Psoas muscle (tissue), 8 donors: ENCODE results near the gene GPD1. TPM values are rescaled to one million over a fixed set of nuclear protein-coding genes. Genes with fewer than 3 reads are reported as not detected.

Source experiments
- ATAC-seq, 4 donors: fragments of 200-7000 bp; cut with Tn5 transposase; one replicate each; pipeline ENCODE4 v1.9.1; 2020; ENCODE audit warnings: moderate library complexity in 3 of 4, mild to moderate bottlenecking in 2 of 4
- DNase-seq, 2 donors: peaks; one replicate each; pipeline ENCODE4 v3.0.0-alpha.2; 2020
- H3K27ac ChIP-seq: fragments of 200-600 bp; one replicate; pipeline ENCODE4 v1.8.0; 2022
- H3K27me3 ChIP-seq, 3 donors: fragments of 200-600 bp in 1 of 3; one replicate each; pipeline versions ENCODE4 v1.6.1 to v1.8.0; 2013 to 2022; ENCODE audit warnings: low read length in 2 of 3, mild to moderate bottlenecking in 2 of 3, moderate library complexity in 1 of 3; ENCODE audit not compliant: insufficient read depth in 3 of 3
- H3K36me3 ChIP-seq, 2 donors: fragments of 200-600 bp in 1 of 2; one replicate each; pipeline versions ENCODE4 v1.6.1 to v1.8.0; 2013 to 2022; ENCODE audit warnings: low read depth in 1 of 2, mild to moderate bottlenecking in 1 of 2, moderate library complexity in 1 of 2; ENCODE audit not compliant: insufficient read depth in 1 of 2
- H3K4me1 ChIP-seq: fragments of 200-600 bp; one replicate; pipeline ENCODE4 v1.8.0; 2022
- H3K4me3 ChIP-seq: fragments of 200-600 bp; one replicate; pipeline ENCODE4 v1.8.0; 2022; ENCODE audit warnings: mild to moderate bottlenecking
- H3K9me3 ChIP-seq: fragments of 200-600 bp; one replicate; pipeline ENCODE4 v1.8.0; 2022
- WGBS, 3 donors: extraction: QIAGEN DNeasy Blood & Tissue Kit; methylation state at CpG; one replicate each; pipeline versions ENCODE4 v1.1.6 to v1.1.7; 2013; 5-methylcytosine and 5-hydroxymethylcytosine counted together
- intact Hi-C, 2 donors: fragments of 100-400 bp; cut with DNase I; formaldehyde crosslinking; loops; one replicate each; pipeline versions ENCODE4 v1.11.0 to v1.14.2; 2022
- polyA plus RNA-seq, 3 donors: library from polyadenylated mRNA; stranded (reverse); fragments of 200-250 nt; gene quantifications; one replicate each; pipeline ENCODE4 v1.2.3, GENCODE V29; 2013
- total RNA-seq, 4 donors: library from RNA; stranded (reverse); fragmentation: NEBNext Ultra II Directional in 2 of 4; extraction: Animal tissue kit (Norgen Biotek cat#: 25700) in 2 of 4; gene quantifications; one replicate each; pipeline versions ENCODE4 v1.2.1 to v1.2.4, GENCODE V29; 2021 to 2023
- TF ChIP-seq, protein P1 (sequence below): fragments of 200-600 bp; IDR thresholded peaks from one replicate; pipeline ENCODE4 v1.8.0; 2022; ENCODE audit warnings: antibody characterized with exemption
- donor health status: healthy with polysubstance abuse.
- donor health status: DM: no; HTN: no; CAD: no; lungs with moderate emphysema.
- donor health status: Bipolar disorder and iron deficiency.
- donor health status: healthy.
- donor health status: DM: yes; HTN: yes; CAD: no.
- donor health status: DM: no; HTN: no; CAD: no.
- donor health status: DM: no; HTN: no; CAD: no.
- donor health status: DM: yes; HTN: yes; CAD: no.

Gene GPD1
- total and polyA plus RNA-seq, 7 donors: 17.4 to 221 (median 120) TPM

DNA sequence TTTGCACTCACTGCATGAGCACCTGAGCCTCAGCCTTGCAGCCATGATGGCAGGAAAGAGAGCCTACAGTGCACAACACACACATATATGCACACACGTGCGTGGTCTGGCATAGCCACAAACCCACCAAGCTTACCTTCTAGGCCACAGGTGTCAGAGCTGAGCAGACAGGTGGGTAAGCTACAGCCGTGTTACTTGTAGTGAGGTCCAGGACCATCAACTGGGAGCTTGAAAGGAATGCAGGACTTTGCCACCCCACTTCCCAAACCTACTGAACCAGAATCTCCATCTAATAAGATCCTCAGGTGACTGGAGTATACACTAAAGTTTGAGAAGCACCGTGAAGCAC is 43.7 kb upstream of the GPD1 start:
- no peak for DNase-seq
- Histone ChIP-seq H3K27me3 (peaks cover 0 to 15% (median 0%) of the 10 kb centered on the region in 3 donors), H3K9me3 (no peaks in the 10 kb centered on the region), H3K36me3 (no peaks in the 10 kb centered on the region), H3K27ac (no peak overlapping the region), H3K4me3 (no peak overlapping the region), H3K4me1 (no peaks in the 10 kb centered on the region)
- ATAC-seq: no peak
- TF ChIP-seq, protein P1, sequence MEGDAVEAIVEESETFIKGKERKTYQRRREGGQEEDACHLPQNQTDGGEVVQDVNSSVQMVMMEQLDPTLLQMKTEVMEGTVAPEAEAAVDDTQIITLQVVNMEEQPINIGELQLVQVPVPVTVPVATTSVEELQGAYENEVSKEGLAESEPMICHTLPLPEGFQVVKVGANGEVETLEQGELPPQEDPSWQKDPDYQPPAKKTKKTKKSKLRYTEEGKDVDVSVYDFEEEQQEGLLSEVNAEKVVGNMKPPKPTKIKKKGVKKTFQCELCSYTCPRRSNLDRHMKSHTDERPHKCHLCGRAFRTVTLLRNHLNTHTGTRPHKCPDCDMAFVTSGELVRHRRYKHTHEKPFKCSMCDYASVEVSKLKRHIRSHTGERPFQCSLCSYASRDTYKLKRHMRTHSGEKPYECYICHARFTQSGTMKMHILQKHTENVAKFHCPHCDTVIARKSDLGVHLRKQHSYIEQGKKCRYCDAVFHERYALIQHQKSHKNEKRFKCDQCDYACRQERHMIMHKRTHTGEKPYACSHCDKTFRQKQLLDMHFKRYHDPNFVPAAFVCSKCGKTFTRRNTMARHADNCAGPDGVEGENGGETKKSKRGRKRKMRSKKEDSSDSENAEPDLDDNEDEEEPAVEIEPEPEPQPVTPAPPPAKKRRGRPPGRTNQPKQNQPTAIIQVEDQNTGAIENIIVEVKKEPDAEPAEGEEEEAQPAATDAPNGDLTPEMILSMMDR: no peak
- 70 to 74% (median 73%) methylated on average over 4 of the region's 4 CpGs for WGBS, 3 donors
- intact Hi-C loops: no loop called here

GRCh38 chr12:50061171-50061570 is 42.6 kb upstream of the GPD1 start:
- intact Hi-C loops: no loop called here

GRCh38 chr12:50061946-50062686 is 41.7 kb upstream of the GPD1 start:
- ATAC-seq (no peak), DNase-seq (peak in 1 of 2 donors; percentile 23)
- H3K4me1 ChIP-seq: no peaks in the 10 kb centered on the region
- H3K36me3 ChIP-seq: no peaks in the 10 kb centered on the region
- 57 to 61% (median 59%) methylated on average over 6 of the region's 6 CpGs for whole genome bisulfite sequencing, 3 donors
- H3K9me3 ChIP-seq: no peaks in the 10 kb centered on the region
- H3K27me3 ChIP-seq: peaks cover 0 to 6% (median 0%) of the 10 kb centered on the region in 3 donors
- no peak overlapping the region for H3K27ac ChIP-seq
- H3K4me3 ChIP-seq: no peak overlapping the region
- TF ChIP-seq, protein P1: no peak
- intact Hi-C loops: loop anchor here in 1 of 2 donors (2.0 kb wide), 1 partner anchor 95 kb away; no protein-coding TSS in a partner anchor

More at GRCh38 chr12:50061171-50061570, 42.6 kb upstream of the GPD1 start:
- ATAC-seq (no peak), DNase-seq (no peak)
- TF ChIP-seq, protein P1: no peak
- 90 to 93% (median 92%) methylated on average over 2 of the region's 2 CpGs for WGBS, 3 donors
- Histone ChIP-seq H3K4me1 (no peaks in the 10 kb centered on the region), H3K36me3 (no peaks in the 10 kb centered on the region), H3K9me3 (no peaks in the 10 kb centered on the region), H3K27ac (no peak overlapping the region), H3K4me3 (no peak overlapping the region), H3K27me3 (peaks cover 0 to 10% (median 0%) of the 10 kb centered on the region in 3 donors)

- TF ChIP-seq, protein P1: no peak
- Histone ChIP-seq H3K9me3 (no peaks in the 10 kb centered on the region), H3K4me3 (no peak overlapping the region), H3K27me3 (peaks cover 0 to 6% (median 0%) of the 10 kb centered on the region in 3 donors), H3K36me3 (no peaks in the 10 kb centered on the region), H3K27ac (no peak overlapping the region), H3K4me1 (no peaks in the 10 kb centered on the region)
- DNase-seq: peak in 1 of 2 donors; percentile 20
- intact Hi-C loops: loop anchor here in 1 of 2 donors (2.0 kb wide), 1 partner anchor 96 kb away; no protein-coding TSS in a partner anchor
- no peak for ATAC-seq
- WGBS, 3 donors: 42 to 57% (median 53%) methylated on average over 5 of the region's 5 CpGs
Observed at GRCh38 chr12:50062728-50063460, 40.9 kb upstream of the GPD1 start.
